ENCODE measurements around the gene ZDHHC17.

The ZDHHC17 gene

GRCh38 chr12:76852106-76852505 is 88.2 kb downstream of the ZDHHC17 start:
- no peaks in the 10 kb centered on the region for H3K36me3 ChIP-seq (ENCODE audit: control insufficient read depth, insufficient read depth, low read length)
- no peaks in the 10 kb centered on the region for H3K4me1 ChIP-seq (ENCODE audit: control insufficient read depth, insufficient read depth, low read length)
- no peaks in the 10 kb centered on the region for H3K27me3 ChIP-seq (ENCODE audit: control insufficient read depth, insufficient read depth, low read length)
- H3K9me3 ChIP-seq (ENCODE audit: control insufficient read depth, low read length): no peaks in the 10 kb centered on the region
- no peak overlapping the region for H3K9ac ChIP-seq (ENCODE audit: low read length)
- H3K4me3 ChIP-seq (ENCODE audit: low read length): no peak overlapping the region

GRCh38 chr12:76855271-76855670 is 91.4 kb downstream of the ZDHHC17 start:
- Histone ChIP-seq H3K27me3 (ENCODE audit: control insufficient read depth, insufficient read depth, low read length) (no peaks in the 10 kb centered on the region), H3K9ac (ENCODE audit: low read length) (no peak overlapping the region), H3K4me1 (ENCODE audit: control insufficient read depth, insufficient read depth, low read length) (no peaks in the 10 kb centered on the region), H3K36me3 (ENCODE audit: control insufficient read depth, insufficient read depth, low read length) (no peaks in the 10 kb centered on the region), H3K9me3 (ENCODE audit: control insufficient read depth, low read length) (no peaks in the 10 kb centered on the region), H3K4me3 (ENCODE audit: low read length) (no peak overlapping the region)

GRCh38 chr12:76856018-76856644 is 92.2 kb downstream of the ZDHHC17 start:
- Histone ChIP-seq H3K27me3 (ENCODE audit: control insufficient read depth, insufficient read depth, low read length) (no peaks in the 10 kb centered on the region), H3K36me3 (ENCODE audit: control insufficient read depth, insufficient read depth, low read length) (no peaks in the 10 kb centered on the region), H3K9me3 (ENCODE audit: control insufficient read depth, low read length) (no peaks in the 10 kb centered on the region), H3K4me1 (ENCODE audit: control insufficient read depth, insufficient read depth, low read length) (no peaks in the 10 kb centered on the region), H3K4me3 (ENCODE audit: low read length) (no peak overlapping the region), H3K9ac (ENCODE audit: low read length) (no peak overlapping the region)

GRCh38 chr12:76859611-76860010 is 95.7 kb downstream of the ZDHHC17 start:
- Histone ChIP-seq H3K4me3 (ENCODE audit: low read length) (no peak overlapping the region), H3K9me3 (ENCODE audit: control insufficient read depth, low read length) (no peaks in the 10 kb centered on the region), H3K27me3 (ENCODE audit: control insufficient read depth, insufficient read depth, low read length) (no peaks in the 10 kb centered on the region), H3K9ac (ENCODE audit: low read length) (no peak overlapping the region), H3K4me1 (ENCODE audit: control insufficient read depth, insufficient read depth, low read length) (no peaks in the 10 kb centered on the region), H3K36me3 (ENCODE audit: control insufficient read depth, insufficient read depth, low read length) (no peaks in the 10 kb centered on the region)

GRCh38 chr12:76860256-76860655 is 96.3 kb downstream of the ZDHHC17 start:
- H3K4me3 ChIP-seq (ENCODE audit: low read length): no peak overlapping the region
- no peaks in the 10 kb centered on the region for H3K27me3 ChIP-seq (ENCODE audit: control insufficient read depth, insufficient read depth, low read length)
- no peaks in the 10 kb centered on the region for H3K9me3 ChIP-seq (ENCODE audit: control insufficient read depth, low read length)
- H3K4me1 ChIP-seq (ENCODE audit: control insufficient read depth, insufficient read depth, low read length): no peaks in the 10 kb centered on the region
- no peak overlapping the region for H3K9ac ChIP-seq (ENCODE audit: low read length)
- H3K36me3 ChIP-seq (ENCODE audit: control insufficient read depth, insufficient read depth, low read length): no peaks in the 10 kb centered on the region

GRCh38 chr12:76863005-76863670 is 99.2 kb downstream of the ZDHHC17 start:
- no peaks in the 10 kb centered on the region for H3K36me3 ChIP-seq (ENCODE audit: control insufficient read depth, insufficient read depth, low read length)
- H3K9me3 ChIP-seq (ENCODE audit: control insufficient read depth, low read length): no peaks in the 10 kb centered on the region
- no peak overlapping the region for H3K9ac ChIP-seq (ENCODE audit: low read length)
- H3K4me3 ChIP-seq (ENCODE audit: low read length): no peak overlapping the region
- no peaks in the 10 kb centered on the region for H3K4me1 ChIP-seq (ENCODE audit: control insufficient read depth, insufficient read depth, low read length)
- no peaks in the 10 kb centered on the region for H3K27me3 ChIP-seq (ENCODE audit: control insufficient read depth, insufficient read depth, low read length)

- Histone ChIP-seq H3K9me3 (ENCODE audit: control insufficient read depth, low read length) (no peaks in the 10 kb centered on the region), H3K36me3 (ENCODE audit: control insufficient read depth, insufficient read depth, low read length) (no peaks in the 10 kb centered on the region), H3K27me3 (ENCODE audit: control insufficient read depth, insufficient read depth, low read length) (no peaks in the 10 kb centered on the region), H3K4me3 (ENCODE audit: low read length) (no peak overlapping the region), H3K9ac (ENCODE audit: low read length) (no peak overlapping the region), H3K4me1 (ENCODE audit: control insufficient read depth, insufficient read depth, low read length) (no peaks in the 10 kb centered on the region)
These were observed 99.9 kb downstream of the ZDHHC17 start for GRCh38 chr12:76863837-76864236.

- no peak overlapping the region for H3K4me3 ChIP-seq (ENCODE audit: low read length)
- no peaks in the 10 kb centered on the region for H3K9me3 ChIP-seq (ENCODE audit: control insufficient read depth, low read length)
- peaks cover 4% of the 10 kb centered on the region for H3K4me1 ChIP-seq (ENCODE audit: control insufficient read depth, insufficient read depth, low read length)
- H3K36me3 ChIP-seq (ENCODE audit: control insufficient read depth, insufficient read depth, low read length): no peaks in the 10 kb centered on the region
- no peak overlapping the region for H3K9ac ChIP-seq (ENCODE audit: low read length)
- H3K27me3 ChIP-seq (ENCODE audit: control insufficient read depth, insufficient read depth, low read length): no peaks in the 10 kb centered on the region
These were observed 101.0 kb downstream of the ZDHHC17 start for GRCh38 chr12:76864791-76865400.

GRCh38 chr12:76866151-76866567 is 102.2 kb downstream of the ZDHHC17 start:
- no peak overlapping the region for H3K4me3 ChIP-seq (ENCODE audit: low read length)
- no peak overlapping the region for H3K9ac ChIP-seq (ENCODE audit: low read length)
- H3K9me3 ChIP-seq (ENCODE audit: control insufficient read depth, low read length): no peaks in the 10 kb centered on the region

GRCh38 chr12:76866726-76867125 is 102.8 kb downstream of the ZDHHC17 start:
- Histone ChIP-seq H3K36me3 (ENCODE audit: control insufficient read depth, insufficient read depth, low read length) (no peaks in the 10 kb centered on the region), H3K4me1 (ENCODE audit: control insufficient read depth, insufficient read depth, low read length) (peaks cover 4% of the 10 kb centered on the region), H3K27me3 (ENCODE audit: control insufficient read depth, insufficient read depth, low read length) (no peaks in the 10 kb centered on the region), H3K9ac (ENCODE audit: low read length) (no peak overlapping the region), H3K9me3 (ENCODE audit: control insufficient read depth, low read length) (no peaks in the 10 kb centered on the region), H3K4me3 (ENCODE audit: low read length) (no peak overlapping the region)

More at GRCh38 chr12:76866151-76866567, 102.2 kb downstream of the ZDHHC17 start:
- Histone ChIP-seq H3K4me1 (ENCODE audit: control insufficient read depth, insufficient read depth, low read length) (peaks cover 4% of the 10 kb centered on the region), H3K36me3 (ENCODE audit: control insufficient read depth, insufficient read depth, low read length) (no peaks in the 10 kb centered on the region), H3K27me3 (ENCODE audit: control insufficient read depth, insufficient read depth, low read length) (no peaks in the 10 kb centered on the region)

- peaks cover 4% of the 10 kb centered on the region for H3K4me1 ChIP-seq (ENCODE audit: control insufficient read depth, insufficient read depth, low read length)
These were observed 107.2 kb downstream of the ZDHHC17 start for GRCh38 chr12:76871082-76871481.

GRCh38 chr12:76871742-76872141 is 107.8 kb downstream of the ZDHHC17 start:
- no peaks in the 10 kb centered on the region for H3K36me3 ChIP-seq (ENCODE audit: control insufficient read depth, insufficient read depth, low read length)
- H3K9me3 ChIP-seq (ENCODE audit: control insufficient read depth, low read length): no peaks in the 10 kb centered on the region
- H3K27me3 ChIP-seq (ENCODE audit: control insufficient read depth, insufficient read depth, low read length): peaks cover 4% of the 10 kb centered on the region
- no peak overlapping the region for H3K9ac ChIP-seq (ENCODE audit: low read length)
- peaks cover 4% of the 10 kb centered on the region for H3K4me1 ChIP-seq (ENCODE audit: control insufficient read depth, insufficient read depth, low read length)
- no peak overlapping the region for H3K4me3 ChIP-seq (ENCODE audit: low read length)

More at GRCh38 chr12:76871082-76871481, 107.2 kb downstream of the ZDHHC17 start:
- Histone ChIP-seq H3K4me3 (ENCODE audit: low read length) (no peak overlapping the region), H3K36me3 (ENCODE audit: control insufficient read depth, insufficient read depth, low read length) (no peaks in the 10 kb centered on the region), H3K9me3 (ENCODE audit: control insufficient read depth, low read length) (no peaks in the 10 kb centered on the region), H3K27me3 (ENCODE audit: control insufficient read depth, insufficient read depth, low read length) (no peaks in the 10 kb centered on the region), H3K9ac (ENCODE audit: low read length) (no peak overlapping the region)

All from mucosa of stomach (tissue), 1 donor.